HUES6 (cell line): ENCODE measurements around the gene MACROD2.
"Not testable (repeated sequence)": the region's sequence is repeated elsewhere in the genome, so short reads cannot be mapped to it uniquely, and the experiment has no call there.

Experiments
- H3K27ac ChIP-seq: 2 replicates; pipeline ENCODE4 v1.7.0; 2013; ENCODE audit warnings: low read depth, mild to moderate bottlenecking, low read length, inconsistent platforms
- H3K27me3 ChIP-seq: 2 replicates; pipeline ENCODE4 v1.6.1; 2013; ENCODE audit warnings: low read length; ENCODE audit not compliant: control insufficient read depth, insufficient read depth
- H3K36me3 ChIP-seq: 2 replicates; pipeline ENCODE4 v1.6.1; 2013; ENCODE audit warnings: low read length; ENCODE audit not compliant: control insufficient read depth, insufficient read depth
- H3K4me1 ChIP-seq: 2 replicates; pipeline ENCODE4 v1.6.1; 2013; ENCODE audit warnings: low read length; ENCODE audit not compliant: control insufficient read depth, insufficient read depth
- H3K4me3 ChIP-seq: 2 replicates; pipeline ENCODE4 v1.5.1; 2013; ENCODE audit warnings: low read depth, low read length
- H3K9ac ChIP-seq: one replicate; pipeline ENCODE4 v1.6.1; 2013; ENCODE audit warnings: mild to moderate bottlenecking, low read length
- H3K9me3 ChIP-seq: 2 replicates; pipeline ENCODE4 v1.6.1; 2013; ENCODE audit warnings: low read depth, low read length; ENCODE audit not compliant: control insufficient read depth, insufficient read depth

The MACROD2 gene

DNA sequence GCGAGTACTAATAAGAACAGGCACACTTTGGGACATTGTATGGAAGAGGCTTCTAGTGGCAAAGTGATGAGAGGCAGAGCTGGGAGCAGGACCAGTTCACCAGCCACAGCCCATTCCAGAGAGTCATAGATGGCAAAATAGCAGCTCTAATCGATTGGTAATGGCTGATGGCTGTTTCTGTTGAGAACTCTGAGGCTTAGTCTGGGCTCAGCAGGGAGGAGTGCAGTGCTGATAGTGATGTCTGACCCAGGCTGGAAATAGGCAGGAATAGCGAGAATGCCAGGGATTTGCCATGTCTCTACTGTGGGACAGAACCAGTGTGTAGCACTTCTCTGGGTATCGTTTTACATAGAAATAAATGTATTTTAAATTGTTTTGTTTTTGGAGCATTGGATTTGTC, 962.1 kb downstream of the MACROD2 start:
- H3K4me3 ChIP-seq: no peak overlapping the region
- H3K27me3 ChIP-seq: no peaks in the 10 kb centered on the region

DNA sequence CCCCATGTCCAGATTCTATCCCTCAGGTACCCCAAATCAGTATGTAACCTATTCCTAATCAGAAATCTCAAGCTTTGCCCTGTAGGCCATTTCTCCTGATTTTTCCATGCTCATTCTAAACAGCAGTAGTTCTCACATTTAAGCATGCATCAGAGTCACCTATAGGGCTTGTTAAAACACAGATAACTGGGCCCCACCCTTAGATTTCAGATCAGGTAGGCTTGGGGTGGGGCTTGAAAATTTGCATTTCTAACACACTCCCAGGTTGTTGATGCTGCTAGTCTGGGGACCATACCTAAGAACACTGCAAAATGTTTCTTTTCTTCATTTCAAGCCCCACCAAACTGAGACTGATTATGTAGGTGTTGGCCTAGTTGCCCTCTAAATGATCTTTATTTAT, 963.3 kb downstream of the MACROD2 start:
- H3K27me3 ChIP-seq: no peaks in the 10 kb centered on the region

More for the DNA sequence above, 962.1 kb downstream of the MACROD2 start:
- Histone ChIP-seq H3K9ac (no peak overlapping the region), H3K9me3 (no peaks in the 10 kb centered on the region; the same call in 1 of the 2 replicates), H3K36me3 (no peaks in the 10 kb centered on the region), H3K4me1 (peaks cover 7% of the 10 kb centered on the region), H3K27ac (no peak overlapping the region)

DNA sequence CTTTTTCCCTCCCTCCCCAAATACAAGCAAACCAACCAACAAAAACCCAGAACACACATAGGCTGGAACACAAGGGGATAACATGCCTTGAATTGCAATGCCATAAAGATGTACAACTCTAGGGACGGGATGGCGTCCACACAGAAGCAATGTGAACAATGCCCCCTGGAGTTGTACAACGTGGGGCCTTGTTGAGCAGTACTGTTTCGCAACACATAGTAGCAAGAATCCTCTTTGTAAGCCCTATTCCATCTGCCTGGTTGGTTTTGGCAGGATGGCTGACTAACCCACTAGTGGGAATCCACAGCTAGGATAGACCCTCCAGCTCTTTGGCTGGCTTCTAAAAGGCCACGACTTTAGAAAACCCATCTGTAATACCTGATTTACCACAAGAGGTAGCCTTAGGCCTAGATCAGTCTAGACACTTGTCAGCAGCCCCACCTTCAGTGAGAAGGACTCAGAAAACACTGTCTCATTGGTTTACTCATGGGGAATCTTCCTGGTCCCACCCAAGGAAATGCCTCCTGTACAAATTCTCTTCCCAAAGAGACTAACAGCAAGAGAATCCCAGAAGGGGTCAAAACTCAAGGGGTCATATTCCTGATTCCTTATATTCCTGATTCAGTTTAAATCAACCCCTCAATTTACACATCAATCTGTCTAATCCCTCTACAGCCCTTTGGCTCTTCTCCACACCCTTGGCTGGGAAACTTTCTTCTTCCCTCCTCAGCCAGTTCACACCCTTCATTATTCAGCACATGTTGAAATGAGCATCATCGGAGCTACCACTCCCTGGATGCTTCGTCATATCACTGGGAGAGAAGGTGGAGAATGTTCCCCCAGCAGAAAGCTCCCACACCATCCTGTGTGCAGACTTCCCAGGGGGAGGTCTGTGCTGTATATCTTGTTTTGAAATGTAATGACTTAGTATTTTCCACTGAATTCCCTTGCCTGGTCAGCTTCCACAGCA, 964.5 kb downstream of the MACROD2 start:
- H3K4me1 ChIP-seq: peaks cover 15% of the 10 kb centered on the region
- no peak overlapping the region for H3K9ac ChIP-seq
- H3K4me3 ChIP-seq: no peak overlapping the region
- H3K27me3 ChIP-seq: no peaks in the 10 kb centered on the region
- H3K9me3 ChIP-seq: no peaks in the 10 kb centered on the region; the same call in 1 of the 2 replicates
- no peak overlapping the region for H3K27ac ChIP-seq
- H3K36me3 ChIP-seq: no peaks in the 10 kb centered on the region

More for the DNA sequence above, 963.3 kb downstream of the MACROD2 start:
- H3K36me3 ChIP-seq: no peaks in the 10 kb centered on the region
- H3K4me1 ChIP-seq: peaks cover 15% of the 10 kb centered on the region
- no peak overlapping the region for H3K4me3 ChIP-seq
- no peaks in the 10 kb centered on the region; the same call in 1 of the 2 replicates for H3K9me3 ChIP-seq
- no peak overlapping the region for H3K9ac ChIP-seq
- H3K27ac ChIP-seq: no peak overlapping the region

DNA sequence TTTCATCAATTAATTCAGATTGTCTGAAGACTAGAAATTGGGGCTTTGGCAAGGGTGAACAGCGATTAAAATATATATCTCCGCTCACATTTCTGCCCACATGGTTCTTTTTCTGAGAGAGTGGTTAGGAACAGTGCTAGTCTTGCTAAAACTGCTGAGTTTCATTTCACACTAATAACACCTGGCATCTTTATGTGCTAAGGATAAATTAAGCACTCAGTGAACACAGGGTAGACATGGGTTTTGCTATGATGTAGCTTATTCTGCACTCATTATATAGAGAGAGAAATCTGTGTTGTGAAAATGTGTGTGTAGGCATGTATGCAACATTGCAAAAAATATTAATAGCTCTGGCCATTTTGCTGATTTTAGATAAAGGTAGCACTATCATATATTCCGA, 965.5 kb downstream of the MACROD2 start:
- Histone ChIP-seq H3K4me1 (peaks cover 11% of the 10 kb centered on the region; the same call in 1 of the 2 replicates), H3K9me3 (no peaks in the 10 kb centered on the region; the same call in 1 of the 2 replicates), H3K27me3 (no peaks in the 10 kb centered on the region), H3K9ac (no peak overlapping the region), H3K4me3 (no peak overlapping the region), H3K36me3 (no peaks in the 10 kb centered on the region), H3K27ac (no peak overlapping the region)

DNA sequence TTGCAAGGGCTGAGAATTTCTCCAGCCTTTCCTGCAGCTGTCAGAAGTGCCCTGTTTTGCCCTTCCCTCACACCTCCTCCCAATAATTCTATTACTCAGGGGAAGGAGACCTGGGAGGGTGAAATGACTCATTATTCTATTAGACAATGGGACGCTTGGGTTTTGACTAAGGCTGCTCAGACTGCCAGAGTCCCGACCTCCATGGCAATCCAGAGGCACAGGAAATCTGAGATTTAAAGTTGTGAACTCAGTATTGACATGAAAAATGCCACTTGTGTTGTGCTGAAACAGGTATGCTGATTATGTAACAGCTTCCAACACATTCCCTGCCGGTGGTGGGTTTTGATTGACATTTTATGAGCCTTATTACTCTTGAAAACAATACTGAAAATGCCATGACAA, 967.9 kb downstream of the MACROD2 start:
- Histone ChIP-seq H3K4me3 (no peak overlapping the region), H3K27ac (no peak overlapping the region), H3K27me3 (no peaks in the 10 kb centered on the region), H3K36me3 (no peaks in the 10 kb centered on the region), H3K9me3 (no peaks in the 10 kb centered on the region; the same call in 1 of the 2 replicates), H3K9ac (no peak overlapping the region), H3K4me1 (peaks cover 11% of the 10 kb centered on the region; the same call in 1 of the 2 replicates)

DNA sequence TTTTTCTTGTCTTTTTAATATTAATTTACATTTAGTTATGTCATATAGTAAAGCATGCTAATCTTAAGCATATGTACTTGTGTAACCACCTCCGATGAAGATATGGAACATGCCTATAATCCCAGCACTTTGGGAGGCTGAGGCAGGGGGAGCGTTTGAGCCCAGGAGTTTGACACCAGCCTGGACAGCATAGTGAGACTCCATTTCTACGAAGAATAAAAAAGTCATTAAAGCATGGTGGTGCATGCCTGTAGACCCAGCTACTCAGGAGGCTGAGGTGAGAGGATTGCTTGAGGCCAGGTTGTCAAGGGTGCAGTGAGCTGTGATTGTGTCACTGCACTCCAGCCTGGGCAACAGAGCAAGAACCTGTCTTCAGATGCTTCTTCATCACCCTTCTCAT, 970.9 kb downstream of the MACROD2 start:
- H3K36me3 ChIP-seq: no peaks in the 10 kb centered on the region
- H3K4me1 ChIP-seq: peaks cover 8% of the 10 kb centered on the region; the same call in 1 of the 2 replicates
- H3K27ac ChIP-seq: no peak overlapping the region
- H3K4me3 ChIP-seq: no peak overlapping the region
- no peaks in the 10 kb centered on the region; the same call in 1 of the 2 replicates for H3K9me3 ChIP-seq
- no peaks in the 10 kb centered on the region for H3K27me3 ChIP-seq
- H3K9ac ChIP-seq: no peak overlapping the region

DNA sequence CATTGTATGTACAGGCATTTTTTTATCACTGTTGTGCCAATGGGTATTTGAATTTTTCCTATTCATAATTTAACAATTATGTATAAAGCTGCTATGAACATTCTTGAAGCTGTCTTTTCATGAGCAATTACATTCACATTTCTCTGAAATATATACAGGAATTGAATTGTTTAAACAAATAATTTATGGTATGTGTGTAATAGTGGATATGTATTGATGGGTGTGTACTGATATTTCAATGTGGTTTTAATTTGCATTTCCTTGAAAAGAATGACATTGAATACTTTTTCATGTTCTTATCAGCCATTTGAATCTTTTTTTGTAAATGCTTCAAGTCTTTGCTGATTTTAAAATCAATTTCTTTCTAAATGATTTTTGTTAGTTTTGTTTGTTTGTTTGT, 971.5 kb downstream of the MACROD2 start:
- no peaks in the 10 kb centered on the region for H3K27me3 ChIP-seq
- no peaks in the 10 kb centered on the region; the same call in 1 of the 2 replicates for H3K9me3 ChIP-seq
- no peak overlapping the region for H3K9ac ChIP-seq
- peaks cover 8% of the 10 kb centered on the region; the same call in 1 of the 2 replicates for H3K4me1 ChIP-seq
- H3K27ac ChIP-seq: no peak overlapping the region
- no peak overlapping the region for H3K4me3 ChIP-seq
- H3K36me3 ChIP-seq: no peaks in the 10 kb centered on the region

DNA sequence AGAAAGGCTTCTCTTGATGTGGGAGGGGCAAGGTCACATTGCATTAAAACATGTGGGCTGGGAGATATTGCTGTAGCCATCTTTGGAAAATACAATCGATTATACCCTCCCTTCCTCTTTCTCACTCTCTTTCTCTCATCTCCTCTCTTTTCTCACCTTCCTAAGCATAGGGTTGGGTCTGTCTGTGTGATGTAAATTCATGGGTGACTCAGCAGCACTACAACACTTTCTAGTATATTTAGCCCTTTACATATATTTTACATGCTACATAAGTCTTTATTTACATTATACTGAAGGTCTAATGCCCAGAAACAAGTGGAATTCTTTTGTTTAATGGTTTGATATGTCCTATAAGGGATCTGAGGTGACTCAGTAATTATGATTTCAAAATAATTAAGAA, 976.9 kb downstream of the MACROD2 start:
- Histone ChIP-seq H3K9ac (no peak overlapping the region), H3K27me3 (no peaks in the 10 kb centered on the region), H3K36me3 (no peaks in the 10 kb centered on the region)

DNA sequence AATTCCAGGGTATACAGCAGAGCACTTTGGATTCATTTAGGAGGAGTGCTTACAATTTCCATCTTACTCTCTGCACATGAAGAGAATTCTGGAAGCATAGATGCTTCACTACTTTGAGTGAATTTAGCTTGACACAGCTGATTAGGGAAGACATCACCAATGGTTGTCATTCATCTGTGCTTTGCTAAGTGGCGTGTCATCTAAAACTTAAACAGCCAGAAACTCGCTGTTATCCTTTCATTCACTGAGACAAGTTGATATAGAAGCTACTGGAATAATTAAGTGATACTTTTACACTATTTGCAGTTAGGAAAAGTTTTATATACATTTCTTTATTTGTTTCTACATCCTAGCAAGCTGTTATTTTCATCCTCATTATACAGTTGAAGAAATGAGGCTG, 977.4 kb downstream of the MACROD2 start:
- Histone ChIP-seq H3K4me3 (no peak overlapping the region), H3K27ac (no peak overlapping the region), H3K27me3 (no peaks in the 10 kb centered on the region), H3K36me3 (no peaks in the 10 kb centered on the region), H3K9me3 (no peaks in the 10 kb centered on the region), H3K9ac (no peak overlapping the region), H3K4me1 (0 out of 2 replicates have a peak, but pooled peaks cover 7% of the 10 kb centered on the region)

More for the DNA sequence above, 976.9 kb downstream of the MACROD2 start:
- Histone ChIP-seq H3K4me3 (no peak overlapping the region), H3K9me3 (no peaks in the 10 kb centered on the region), H3K4me1 (0 out of 2 replicates have a peak, but pooled peaks cover 7% of the 10 kb centered on the region), H3K27ac (no peak overlapping the region)

DNA sequence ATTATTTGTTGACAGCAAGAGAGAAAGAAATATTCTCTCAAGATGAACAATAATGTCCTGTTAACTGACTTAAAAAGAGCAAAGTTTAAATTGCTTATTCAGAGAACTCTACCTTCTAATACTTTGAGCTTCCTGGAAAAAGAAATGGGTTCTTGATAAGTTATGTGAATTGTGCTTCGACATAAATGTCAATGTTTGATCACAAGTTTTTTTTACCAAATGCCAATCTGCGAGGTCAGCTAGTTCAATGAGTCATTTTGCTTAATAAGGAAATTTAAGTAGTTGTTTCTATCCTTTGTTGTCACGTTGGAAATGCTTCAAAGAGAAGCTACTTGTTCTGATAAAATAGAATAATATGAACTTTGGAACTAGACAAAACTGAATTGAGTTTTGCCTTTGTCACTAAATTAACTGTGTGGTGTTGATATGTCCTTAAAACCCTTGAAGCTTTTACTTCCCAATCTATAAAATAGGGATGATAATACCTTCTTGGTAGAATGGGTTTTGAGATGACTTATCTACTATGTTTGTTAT, 984.2 kb downstream of the MACROD2 start:
- no peak overlapping the region for H3K4me3 ChIP-seq
- no peak overlapping the region for H3K9ac ChIP-seq
- no peaks in the 10 kb centered on the region for H3K4me1 ChIP-seq
- no peaks in the 10 kb centered on the region for H3K27me3 ChIP-seq
- peaks cover 31% of the 10 kb centered on the region for H3K9me3 ChIP-seq
- H3K27ac ChIP-seq: no peak overlapping the region
- H3K36me3 ChIP-seq: no peaks in the 10 kb centered on the region

DNA sequence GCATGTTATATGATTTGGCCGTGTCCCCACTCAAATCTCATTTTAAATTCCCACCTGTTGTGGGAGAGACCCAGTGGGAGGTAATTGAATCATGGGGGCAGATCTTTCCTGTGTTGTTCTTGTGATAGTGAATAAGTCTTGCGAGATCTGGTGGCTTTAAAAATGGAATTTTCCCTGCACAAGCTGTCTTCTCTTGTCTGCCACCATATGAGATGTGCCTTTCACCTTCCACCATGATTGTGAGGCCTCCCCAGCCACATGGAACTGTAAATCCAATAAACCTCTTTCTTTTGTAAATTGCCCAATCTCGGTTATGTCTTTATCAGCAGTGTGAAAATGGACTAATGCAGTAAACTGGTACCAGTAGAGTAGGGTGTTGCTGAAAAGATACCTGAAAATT, 986.2 kb downstream of the MACROD2 start:
- not testable (repeated sequence) for H3K27me3 ChIP-seq, H3K36me3 ChIP-seq, H3K4me3 ChIP-seq, H3K4me1 ChIP-seq, H3K27ac ChIP-seq, H3K9ac ChIP-seq
- H3K9me3 ChIP-seq: peaks cover 36% of the 10 kb centered on the region
